ENCODE measurements around the gene PLCH2. TPM values are rescaled to one million over a fixed set of nuclear protein-coding genes. Genes with fewer than 3 reads are reported as not detected.

Gene PLCH2
- polyA plus RNA-seq, 1 donor from 2014 or later: 5.7 TPM

GRCh38 chr1:2528611-2528965 is 52.5 kb downstream of the PLCH2 start:
- no peaks in the 10 kb centered on the region for H3K27me3 ChIP-seq (ENCODE audit: insufficient read depth, low read depth, low read length)

GRCh38 chr1:2528966-2529783 is 53.1 kb downstream of the PLCH2 start:
- H3K27me3 ChIP-seq (ENCODE audit: insufficient read depth, low read depth, low read length): no peaks in the 10 kb centered on the region
- H3K9me3 ChIP-seq (ENCODE audit: low read length): no peaks in the 10 kb centered on the region
- peak overlapping the region; percentile 74 for H3K4me3 ChIP-seq (ENCODE audit: low read length)
- peaks cover 5% of the 10 kb centered on the region for H4K20me1 ChIP-seq (ENCODE audit: insufficient read depth)
- no peaks in the 10 kb centered on the region for H3K36me3 ChIP-seq (ENCODE audit: insufficient read depth, low read length)
- H2AFZ ChIP-seq (ENCODE audit: low read depth, low read length): no peak overlapping the region
- no peaks in the 10 kb centered on the region for H3K9me2 ChIP-seq (ENCODE audit: insufficient read depth, low read length)
- peak overlapping the region; percentile 67 for H3K27ac ChIP-seq (ENCODE audit: low read length)
- no peaks in the 10 kb centered on the region for H3F3A ChIP-seq (ENCODE audit: insufficient read depth, low read length, poor library complexity, severe bottlenecking)
- peak overlapping the region; percentile 75 for H3K9ac ChIP-seq (ENCODE audit: low read length)
- TF ChIP-seq POLR2AphosphoS5 (IDR thresholded peaks at IDR 0.05) (no peak), CTCF (IDR thresholded peaks at IDR 0.05; ENCODE audit: poor library complexity, severe bottlenecking) (peak; percentile 28)
- H3K4me2 ChIP-seq (ENCODE audit: low read length): no peak overlapping the region
- peaks cover 32% of the 10 kb centered on the region for H3K79me2 ChIP-seq (replicated peaks; ENCODE audit: insufficient read depth, low read length)

More at GRCh38 chr1:2528611-2528965, 52.5 kb downstream of the PLCH2 start:
- H4K20me1 ChIP-seq (ENCODE audit: insufficient read depth): peaks cover 9% of the 10 kb centered on the region
- no peaks in the 10 kb centered on the region for H3K9me2 ChIP-seq (ENCODE audit: insufficient read depth, low read length)
- H3K27ac ChIP-seq (ENCODE audit: low read length): no peak overlapping the region
- H3K4me2 ChIP-seq (ENCODE audit: low read length): no peak overlapping the region
- peak overlapping the region; percentile 27 for H3K9ac ChIP-seq (ENCODE audit: low read length)
- H2AFZ ChIP-seq (ENCODE audit: low read depth, low read length): no peak overlapping the region
- TF ChIP-seq MXI1 (conservative IDR thresholded peaks at IDR 0.05; ENCODE audit: poor library complexity, severe bottlenecking) (no peak), TAF1 (IDR thresholded peaks at IDR 0.05; ENCODE audit: low read depth) (no peak), CTCF (IDR thresholded peaks at IDR 0.05; ENCODE audit: poor library complexity, severe bottlenecking) (no peak), EP300 (conservative IDR thresholded peaks at IDR 0.05; ENCODE audit: poor library complexity, severe bottlenecking) (no peak), EZH2 (IDR thresholded peaks at IDR 0.05; ENCODE audit: borderline replicate concordance, insufficient read depth, low read length, poor library complexity, severe bottlenecking) (no peak), RAD21 (conservative IDR thresholded peaks at IDR 0.05) (no peak), POLR2AphosphoS5 (IDR thresholded peaks at IDR 0.05) (no peak), SMC3 (conservative IDR thresholded peaks at IDR 0.05; ENCODE audit: poor library complexity) (no peak)
- TF ChIP-seq, protein P1, sequence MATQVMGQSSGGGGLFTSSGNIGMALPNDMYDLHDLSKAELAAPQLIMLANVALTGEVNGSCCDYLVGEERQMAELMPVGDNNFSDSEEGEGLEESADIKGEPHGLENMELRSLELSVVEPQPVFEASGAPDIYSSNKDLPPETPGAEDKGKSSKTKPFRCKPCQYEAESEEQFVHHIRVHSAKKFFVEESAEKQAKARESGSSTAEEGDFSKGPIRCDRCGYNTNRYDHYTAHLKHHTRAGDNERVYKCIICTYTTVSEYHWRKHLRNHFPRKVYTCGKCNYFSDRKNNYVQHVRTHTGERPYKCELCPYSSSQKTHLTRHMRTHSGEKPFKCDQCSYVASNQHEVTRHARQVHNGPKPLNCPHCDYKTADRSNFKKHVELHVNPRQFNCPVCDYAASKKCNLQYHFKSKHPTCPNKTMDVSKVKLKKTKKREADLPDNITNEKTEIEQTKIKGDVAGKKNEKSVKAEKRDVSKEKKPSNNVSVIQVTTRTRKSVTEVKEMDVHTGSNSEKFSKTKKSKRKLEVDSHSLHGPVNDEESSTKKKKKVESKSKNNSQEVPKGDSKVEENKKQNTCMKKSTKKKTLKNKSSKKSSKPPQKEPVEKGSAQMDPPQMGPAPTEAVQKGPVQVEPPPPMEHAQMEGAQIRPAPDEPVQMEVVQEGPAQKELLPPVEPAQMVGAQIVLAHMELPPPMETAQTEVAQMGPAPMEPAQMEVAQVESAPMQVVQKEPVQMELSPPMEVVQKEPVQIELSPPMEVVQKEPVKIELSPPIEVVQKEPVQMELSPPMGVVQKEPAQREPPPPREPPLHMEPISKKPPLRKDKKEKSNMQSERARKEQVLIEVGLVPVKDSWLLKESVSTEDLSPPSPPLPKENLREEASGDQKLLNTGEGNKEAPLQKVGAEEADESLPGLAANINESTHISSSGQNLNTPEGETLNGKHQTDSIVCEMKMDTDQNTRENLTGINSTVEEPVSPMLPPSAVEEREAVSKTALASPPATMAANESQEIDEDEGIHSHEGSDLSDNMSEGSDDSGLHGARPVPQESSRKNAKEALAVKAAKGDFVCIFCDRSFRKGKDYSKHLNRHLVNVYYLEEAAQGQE (IDR thresholded peaks at IDR 0.05; ENCODE audit: borderline replicate concordance): no peak
- no peaks in the 10 kb centered on the region for H3F3A ChIP-seq (ENCODE audit: insufficient read depth, low read length, poor library complexity, severe bottlenecking)
- no peaks in the 10 kb centered on the region for H3K9me3 ChIP-seq (ENCODE audit: low read length)
- no peaks in the 10 kb centered on the region for H3K36me3 ChIP-seq (ENCODE audit: insufficient read depth, low read length)
- peaks cover 38% of the 10 kb centered on the region for H3K79me2 ChIP-seq (replicated peaks; ENCODE audit: insufficient read depth, low read length)
- H3K4me3 ChIP-seq (ENCODE audit: low read length): peak overlapping the region; percentile 58
